ENCODE results near the gene SMC2. TPM values are rescaled to one million over a fixed set of nuclear protein-coding genes. Genes with fewer than 3 reads are reported as not detected.

SMC2 gene
- polyA plus RNA-seq, 4 donors, result 34.0 to 54.1 (median 44.7) TPM

DNA sequence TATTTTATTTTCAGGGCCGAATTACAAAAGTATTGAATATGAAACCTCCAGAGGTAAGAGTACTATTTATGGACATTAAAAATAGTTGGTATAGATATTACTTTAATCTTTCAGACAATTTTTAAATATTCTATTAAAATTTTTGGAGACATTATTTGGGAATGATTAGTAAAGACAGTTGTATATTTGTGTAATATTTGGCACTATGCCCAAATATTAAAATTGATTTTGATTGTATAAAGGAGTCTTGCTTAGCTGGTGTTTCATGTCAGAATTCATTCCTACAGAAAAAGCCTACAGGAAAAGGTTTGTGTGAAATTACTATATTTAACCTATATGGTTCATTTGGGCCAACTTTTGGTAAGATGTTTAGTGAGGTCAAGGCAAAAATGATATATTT is 5.5 kb downstream of the SMC2 start:
- DNase-seq (ENCODE audit: low read depth in 4 of 4, low spot score in 3 of 4), result no peak

GRCh38 chr9:104104360-104104759 is 10.3 kb downstream of the SMC2 start:
- no peak for DNase-seq (ENCODE audit: low read depth in 4 of 4, low spot score in 3 of 4)

DNA sequence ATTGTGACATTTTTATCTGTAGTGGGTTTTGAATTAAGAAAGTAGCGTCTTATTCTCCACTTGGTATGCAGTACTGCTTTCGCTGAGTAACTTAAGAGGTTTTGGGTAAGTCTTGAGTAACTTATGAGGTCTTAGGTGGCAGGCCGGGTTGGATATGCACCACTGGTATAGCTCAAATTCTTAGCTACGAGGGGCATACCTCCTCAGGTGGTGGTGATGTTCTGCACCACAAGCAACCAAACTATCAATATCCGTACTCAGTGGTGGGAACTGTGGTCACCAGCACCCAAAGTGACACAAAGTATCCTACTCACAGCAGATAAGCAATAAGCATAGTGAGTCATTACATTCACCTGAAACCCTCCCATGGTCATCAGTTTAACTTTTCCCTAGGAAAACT is 13.7 kb downstream of the SMC2 start:
- DNase-seq (ENCODE audit: low read depth in 4 of 4, low spot score in 3 of 4), result no peak

- no peak for DNase-seq (ENCODE audit: low read depth in 4 of 4, low spot score in 3 of 4)
Observed at GRCh38 chr9:104108315-104108714, 14.2 kb downstream of the SMC2 start.

GRCh38 chr9:104110509-104110908 is 16.4 kb downstream of the SMC2 start:
- no peak for DNase-seq (ENCODE audit: low read depth in 4 of 4, low spot score in 3 of 4)

DNA sequence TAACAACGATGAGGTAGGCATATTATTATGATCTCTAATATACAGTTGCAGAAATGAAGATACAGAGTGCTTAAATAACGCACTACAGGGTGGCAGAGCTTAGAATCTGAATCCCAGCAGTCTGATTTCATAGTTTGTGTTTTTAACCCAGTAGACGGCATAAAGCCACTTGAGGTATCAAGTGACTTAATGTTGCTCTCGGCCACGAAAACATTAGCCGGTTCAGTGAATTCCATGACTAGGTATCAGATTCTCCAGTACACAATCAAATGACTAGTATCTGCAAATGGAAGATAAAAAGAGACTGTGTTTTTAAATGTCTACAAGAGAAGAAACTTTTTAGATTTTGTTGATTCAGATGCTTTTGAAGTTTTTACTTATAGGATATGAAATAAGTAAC is 24.8 kb downstream of the SMC2 start:
- DNase-seq (ENCODE audit: low read depth in 4 of 4, low spot score in 3 of 4), result peak in 1 of 4 donors; percentile 46

GRCh38 chr9:104121022-104121421 is 26.9 kb downstream of the SMC2 start:
- no peak for DNase-seq (ENCODE audit: low read depth in 4 of 4, low spot score in 3 of 4)

- no peak for DNase-seq (ENCODE audit: low read depth in 4 of 4, low spot score in 3 of 4)
Observed at GRCh38 chr9:104138243-104138868, 44.2 kb downstream of the SMC2 start.

DNA sequence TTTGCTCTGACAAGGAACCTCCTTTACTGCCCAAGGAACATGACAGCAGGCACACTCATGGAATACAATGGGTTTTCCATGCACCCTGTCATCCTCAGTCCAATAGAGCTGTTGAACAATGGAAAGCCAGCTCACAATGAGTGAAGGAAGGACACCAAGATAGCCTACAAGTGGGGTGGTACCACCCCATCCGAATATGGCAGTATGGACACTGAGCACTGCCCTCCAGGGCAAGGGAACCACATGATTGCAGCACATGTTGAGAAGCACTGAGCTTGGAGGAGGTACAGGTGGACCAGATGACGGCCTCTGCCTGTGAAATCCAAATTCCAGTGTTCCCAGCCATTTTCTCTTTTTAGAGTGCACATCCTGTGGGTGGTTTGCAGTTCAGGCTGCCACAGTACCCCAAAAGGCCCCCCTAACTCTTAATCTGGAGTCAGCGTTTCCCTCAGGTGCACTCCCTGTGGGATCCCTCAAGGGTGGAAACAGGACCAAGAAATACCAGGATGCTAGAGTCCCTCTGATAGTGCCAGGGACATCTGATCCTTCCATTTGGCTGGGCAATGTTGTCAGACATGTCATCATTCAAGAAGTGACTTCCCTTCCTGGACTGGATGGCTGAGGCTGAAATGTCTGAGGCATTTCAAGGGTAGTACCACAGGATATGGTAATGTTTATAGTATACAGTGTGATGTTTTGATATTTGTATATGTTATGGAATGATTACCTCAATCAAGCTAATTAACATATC is 48.9 kb downstream of the SMC2 start:
- DNase-seq (ENCODE audit: low read depth in 4 of 4, low spot score in 3 of 4), result no peak

DNA sequence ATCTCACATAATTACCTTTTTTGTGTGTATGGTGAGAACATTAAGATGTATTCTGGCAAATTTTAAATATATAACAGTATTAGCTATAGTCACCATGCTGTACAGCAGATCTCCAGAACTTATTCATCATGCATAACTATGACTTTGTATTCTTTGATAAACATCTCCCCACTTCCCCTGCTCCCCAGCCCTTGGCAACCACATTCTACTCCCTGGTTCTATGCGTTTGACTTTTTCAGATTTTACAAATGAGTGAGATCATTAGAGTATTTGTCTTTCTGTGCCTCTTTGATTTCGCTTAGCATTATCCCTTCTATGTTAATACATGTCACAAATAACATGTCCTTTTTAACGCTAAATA is 49.4 kb downstream of the SMC2 start:
- DNase-seq (ENCODE audit: low read depth in 4 of 4, low spot score in 3 of 4), result no peak

- DNase-seq (ENCODE audit: low read depth in 4 of 4, low spot score in 3 of 4), result no peak
Observed at GRCh38 chr9:104144336-104144735, 50.2 kb downstream of the SMC2 start.

GRCh38 chr9:104173067-104173466 is 79.0 kb downstream of the SMC2 start:
- DNase-seq (ENCODE audit: low read depth in 4 of 4, low spot score in 3 of 4), result no peak

DNA sequence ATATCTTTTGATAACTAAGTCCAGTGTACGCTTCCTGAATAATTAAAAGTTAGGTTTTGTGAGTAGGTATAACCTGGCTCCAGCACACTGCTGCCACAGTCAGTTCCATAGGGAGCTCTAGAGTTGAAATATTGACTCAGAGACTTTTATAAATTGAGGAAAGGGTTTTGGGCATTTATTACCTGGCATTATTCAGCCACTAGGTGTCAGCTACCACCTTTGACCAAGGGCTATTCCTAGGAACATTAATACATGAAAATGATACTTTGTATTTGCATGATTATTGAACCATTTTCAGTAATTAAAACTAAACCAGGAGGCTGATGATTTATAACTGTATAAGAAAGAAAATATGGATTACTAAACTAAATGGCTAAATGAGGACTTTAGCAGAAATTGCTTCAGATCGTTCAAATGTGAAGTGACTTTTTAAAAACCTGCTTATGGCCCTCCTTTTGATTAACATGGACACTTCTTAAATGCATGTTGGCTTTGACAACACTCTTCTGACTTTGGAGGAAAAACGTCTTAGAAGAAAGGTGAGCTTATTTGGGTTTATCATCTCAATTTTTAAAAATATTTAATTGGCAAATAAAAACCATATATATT is 83.0 kb downstream of the SMC2 start:
- DNase-seq (ENCODE audit: low read depth in 4 of 4, low spot score in 3 of 4), result no peak

DNA sequence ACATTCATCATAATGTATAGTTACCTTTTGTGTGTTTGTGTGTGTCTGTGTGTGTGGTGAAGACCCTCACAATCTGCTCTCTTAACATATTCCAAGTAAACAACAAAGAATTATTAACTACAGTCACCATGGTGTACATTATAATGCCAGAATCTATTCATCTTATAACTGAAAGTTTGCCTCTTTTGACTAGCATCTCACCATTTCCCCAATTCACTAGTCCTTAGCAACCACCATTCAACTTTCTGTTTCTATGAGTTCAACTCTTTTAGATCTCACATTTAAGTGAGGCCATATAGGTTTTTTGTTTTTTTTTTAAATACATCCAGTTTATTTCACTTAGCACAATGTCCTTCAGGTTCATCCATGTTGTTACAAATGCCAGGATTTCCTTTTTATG is 83.6 kb downstream of the SMC2 start:
- no peak for DNase-seq (ENCODE audit: low read depth in 4 of 4, low spot score in 3 of 4)

Measured in left renal pelvis (tissue), 4 donors.